ENCODE measurements around the gene TMEM145.
"Not testable (repeated sequence)": the region's sequence is repeated elsewhere in the genome, so short reads cannot be mapped to it uniquely, and the experiment has no call there.

The TMEM145 gene

DNA sequence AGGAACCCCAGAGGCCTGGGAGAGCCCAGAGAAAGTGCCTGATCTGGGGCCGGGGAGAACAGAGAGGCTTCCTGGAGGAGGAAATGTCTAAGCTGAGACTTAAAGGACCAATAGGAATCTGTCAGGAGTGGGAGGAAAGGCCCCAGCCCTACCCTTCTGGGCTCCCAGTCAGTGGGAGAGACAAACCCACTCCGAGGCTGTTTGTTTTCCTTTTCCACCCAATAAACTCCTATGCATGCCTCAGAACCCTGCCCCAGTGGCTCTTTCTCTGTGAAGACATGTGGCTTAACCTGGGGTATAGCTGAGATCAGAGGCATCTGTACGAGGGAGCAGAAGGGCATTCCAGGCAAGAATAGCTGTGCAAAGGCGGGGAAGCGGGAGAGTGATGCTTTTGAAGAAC, 14.3 kb downstream of the TMEM145 start:
- no peaks in the 10 kb centered on the region for H3K36me3 ChIP-seq (ENCODE audit: insufficient read depth, low read length)
- H3K4me3 ChIP-seq (ENCODE audit: low read depth, low read length) = 0 out of 2 replicates have a peak overlapping the region, but pooled peaks have one; percentile 77
- H3K4me1 ChIP-seq (ENCODE audit: control insufficient read depth, insufficient read depth, low read length, unreplicated experiment) = no peaks in the 10 kb centered on the region
- H2AFZ ChIP-seq (ENCODE audit: low read length, unreplicated experiment) = no peak overlapping the region
- H3K27me3 ChIP-seq (ENCODE audit: insufficient read depth, low read length) = peaks cover 22% of the 10 kb centered on the region
- H3K27ac ChIP-seq (ENCODE audit: low read depth, low read length) = no peak overlapping the region
- H3K79me2 ChIP-seq (ENCODE audit: control insufficient read depth, insufficient read depth, low read length, unreplicated experiment) = peaks cover 4% of the 10 kb centered on the region

DNA sequence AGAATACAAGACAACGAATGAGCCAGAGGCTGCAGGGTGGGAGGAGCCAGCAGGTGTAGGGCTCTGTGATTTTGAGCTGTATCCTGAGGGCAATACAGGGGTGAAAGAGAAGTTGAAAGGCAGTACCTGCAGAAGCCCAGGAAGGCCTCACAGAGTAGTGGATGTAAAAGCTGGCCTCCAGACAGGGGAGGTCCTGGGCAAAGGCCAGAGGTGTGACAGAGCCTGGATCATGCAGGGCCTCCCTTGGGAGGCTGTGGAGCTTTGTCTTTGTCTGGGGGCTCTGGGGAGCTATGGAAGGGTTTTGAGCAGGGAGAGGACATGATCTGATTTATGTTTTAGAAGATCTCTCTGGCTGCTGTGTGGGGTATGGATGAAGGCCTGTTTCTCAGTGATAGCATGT, 15.0 kb downstream of the TMEM145 start:
- peaks cover 19% of the 10 kb centered on the region for H3K27me3 ChIP-seq (ENCODE audit: insufficient read depth, low read length)
- no peaks in the 10 kb centered on the region for H3K36me3 ChIP-seq (ENCODE audit: insufficient read depth, low read length)
- no peak overlapping the region for H2AFZ ChIP-seq (ENCODE audit: low read length, unreplicated experiment)
- H3K79me2 ChIP-seq (ENCODE audit: control insufficient read depth, insufficient read depth, low read length, unreplicated experiment) = peaks cover 4% of the 10 kb centered on the region
- H3K4me1 ChIP-seq (ENCODE audit: control insufficient read depth, insufficient read depth, low read length, unreplicated experiment) = no peaks in the 10 kb centered on the region
- H3K27ac ChIP-seq (ENCODE audit: low read depth, low read length) = no peak overlapping the region
- no peak overlapping the region for H3K4me3 ChIP-seq (ENCODE audit: low read depth, low read length)

DNA sequence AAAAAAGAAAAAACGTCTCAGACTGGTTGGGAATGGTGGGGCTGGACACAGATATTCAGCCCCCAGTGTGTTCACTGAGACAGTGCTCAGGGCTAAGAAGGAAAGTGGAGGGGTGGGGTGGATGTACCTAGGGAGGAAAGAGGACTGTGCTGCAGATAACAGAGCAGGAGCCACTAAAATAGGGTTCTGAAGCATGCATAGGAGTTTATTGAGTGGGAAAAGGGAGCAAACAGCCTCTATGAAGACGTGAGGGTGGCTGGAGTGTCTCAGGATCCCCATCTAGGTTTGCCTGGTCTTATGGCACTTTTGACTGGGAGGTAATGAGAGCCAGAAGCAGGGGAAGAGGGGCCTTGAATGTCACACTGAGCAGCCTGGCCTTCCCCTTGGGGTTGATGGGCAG, 15.7 kb downstream of the TMEM145 start:
- no peaks in the 10 kb centered on the region for H3K4me1 ChIP-seq (ENCODE audit: control insufficient read depth, insufficient read depth, low read length, unreplicated experiment)
- H3K36me3 ChIP-seq (ENCODE audit: insufficient read depth, low read length) = no peaks in the 10 kb centered on the region
- no peak overlapping the region for H3K4me3 ChIP-seq (ENCODE audit: low read depth, low read length)
- H3K79me2 ChIP-seq (ENCODE audit: control insufficient read depth, insufficient read depth, low read length, unreplicated experiment) = peaks cover 4% of the 10 kb centered on the region
- peaks cover 12% of the 10 kb centered on the region; the same call in 1 of the 2 replicates for H3K27me3 ChIP-seq (ENCODE audit: insufficient read depth, low read length)
- H2AFZ ChIP-seq (ENCODE audit: low read length, unreplicated experiment) = no peak overlapping the region
- H3K27ac ChIP-seq (ENCODE audit: low read depth, low read length) = no peak overlapping the region

DNA sequence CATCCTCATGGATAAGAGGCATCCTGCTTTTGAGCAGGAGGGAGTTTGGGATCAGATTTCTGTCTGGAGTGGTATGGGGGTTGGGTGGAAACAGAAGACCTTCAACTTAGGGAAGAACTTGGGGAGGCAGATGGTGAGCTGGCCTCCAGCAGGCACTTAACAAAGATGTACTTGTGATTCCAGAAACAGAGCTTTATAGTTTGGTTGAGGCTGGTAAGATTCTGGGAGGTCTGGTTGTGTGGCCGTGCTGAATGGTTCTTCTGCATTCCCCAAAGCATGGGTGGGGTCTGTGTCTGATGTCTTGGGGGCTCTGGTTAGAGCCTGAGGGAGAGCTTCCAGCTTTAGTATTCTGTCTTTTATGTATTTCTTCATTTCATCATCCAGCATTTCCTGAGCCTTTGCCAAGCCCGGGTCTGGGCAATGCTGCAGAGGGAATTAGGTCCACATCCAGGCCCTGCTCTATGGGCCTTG, 17.2 kb downstream of the TMEM145 start:
- Histone ChIP-seq H3K4me3 (ENCODE audit: low read depth, low read length) (no peak overlapping the region), H3K27me3 (ENCODE audit: insufficient read depth, low read length) (no peaks in the 10 kb centered on the region), H3K79me2 (ENCODE audit: control insufficient read depth, insufficient read depth, low read length, unreplicated experiment) (peaks cover 4% of the 10 kb centered on the region), H3K4me1 (ENCODE audit: control insufficient read depth, insufficient read depth, low read length, unreplicated experiment) (no peaks in the 10 kb centered on the region), H3K36me3 (ENCODE audit: insufficient read depth, low read length) (no peaks in the 10 kb centered on the region), H3K27ac (ENCODE audit: low read depth, low read length) (no peak overlapping the region), H2AFZ (ENCODE audit: low read length, unreplicated experiment) (no peak overlapping the region)

DNA sequence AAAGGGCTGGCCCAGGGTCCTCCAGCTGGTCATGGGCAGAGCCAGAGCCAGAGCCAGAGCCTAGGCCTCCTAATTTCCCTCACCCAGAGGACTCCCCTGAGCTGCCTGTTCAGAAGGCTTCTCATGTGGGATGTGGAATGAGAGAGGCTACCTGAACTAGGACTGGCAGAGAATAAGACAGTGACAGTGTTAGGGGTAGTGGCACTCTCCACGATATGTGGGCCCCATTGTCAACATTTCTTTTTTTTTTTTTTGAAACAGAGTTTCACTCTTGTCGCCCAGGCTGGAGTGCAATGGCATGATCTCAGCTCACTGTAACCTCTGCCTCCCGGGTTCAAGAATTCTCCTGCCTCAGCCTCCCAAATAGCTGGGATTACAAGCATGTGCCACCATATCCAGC, 18.2 kb downstream of the TMEM145 start:
- not testable (repeated sequence) for H3K79me2 ChIP-seq (ENCODE audit: control insufficient read depth, insufficient read depth, low read length, unreplicated experiment); H3K36me3 ChIP-seq (ENCODE audit: insufficient read depth, low read length); H2AFZ ChIP-seq (ENCODE audit: low read length, unreplicated experiment); H3K4me3 ChIP-seq (ENCODE audit: low read depth, low read length); H3K4me1 ChIP-seq (ENCODE audit: control insufficient read depth, insufficient read depth, low read length, unreplicated experiment); H3K27me3 ChIP-seq (ENCODE audit: insufficient read depth, low read length); H3K27ac ChIP-seq (ENCODE audit: low read depth, low read length)

DNA sequence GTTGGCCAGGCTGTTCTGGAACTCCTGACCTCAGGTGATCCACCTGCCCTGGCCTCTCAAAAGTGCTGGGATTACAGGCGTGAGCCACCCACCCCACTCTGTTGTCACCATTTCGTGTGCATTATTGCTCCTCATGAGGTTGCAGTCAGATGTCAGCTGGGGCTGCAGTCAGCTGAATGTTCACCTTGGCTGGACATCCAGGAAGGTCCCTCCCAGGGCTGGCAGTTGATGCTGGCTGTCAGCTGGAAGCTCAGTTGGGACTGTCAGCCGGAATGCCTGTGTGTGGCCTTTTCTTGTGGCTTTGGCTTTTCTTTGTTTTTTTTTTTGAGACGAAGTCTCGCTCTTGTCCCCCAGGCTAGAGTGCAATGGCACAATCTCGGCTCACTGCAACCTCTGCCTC, 18.9 kb downstream of the TMEM145 start:
- no peaks in the 10 kb centered on the region for H3K27me3 ChIP-seq (ENCODE audit: insufficient read depth, low read length)
- no peaks in the 10 kb centered on the region for H3K36me3 ChIP-seq (ENCODE audit: insufficient read depth, low read length)
- H3K79me2 ChIP-seq (ENCODE audit: control insufficient read depth, insufficient read depth, low read length, unreplicated experiment) = no peaks in the 10 kb centered on the region
- no peak overlapping the region for H3K27ac ChIP-seq (ENCODE audit: low read depth, low read length)
- H2AFZ ChIP-seq (ENCODE audit: low read length, unreplicated experiment) = no peak overlapping the region
- H3K4me3 ChIP-seq (ENCODE audit: low read depth, low read length) = no peak overlapping the region
- no peaks in the 10 kb centered on the region for H3K4me1 ChIP-seq (ENCODE audit: control insufficient read depth, insufficient read depth, low read length, unreplicated experiment)

DNA sequence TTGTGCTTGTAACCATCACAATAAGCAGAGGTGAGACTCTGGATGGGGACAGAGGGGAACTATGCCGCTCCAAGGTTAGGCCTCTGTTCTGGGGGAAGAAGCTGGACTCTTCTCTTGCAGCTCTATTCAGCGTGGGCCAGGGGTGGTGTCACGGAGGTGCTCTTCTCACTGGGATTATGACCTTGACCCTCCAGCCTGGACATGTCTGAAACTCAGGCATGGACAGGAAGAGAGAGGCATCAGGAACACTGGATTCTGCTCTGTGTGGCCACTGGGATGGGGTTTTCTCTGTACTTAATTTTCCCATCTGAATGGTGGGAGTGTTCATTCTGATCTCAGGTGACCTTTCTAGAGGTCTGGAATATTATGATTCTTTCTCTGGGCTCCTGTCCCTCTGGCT, 19.9 kb downstream of the TMEM145 start:
- Histone ChIP-seq H3K27me3 (ENCODE audit: insufficient read depth, low read length) (no peaks in the 10 kb centered on the region), H3K79me2 (ENCODE audit: control insufficient read depth, insufficient read depth, low read length, unreplicated experiment) (no peaks in the 10 kb centered on the region), H3K27ac (ENCODE audit: low read depth, low read length) (no peak overlapping the region), H3K4me3 (ENCODE audit: low read depth, low read length) (no peak overlapping the region), H3K4me1 (ENCODE audit: control insufficient read depth, insufficient read depth, low read length, unreplicated experiment) (no peaks in the 10 kb centered on the region), H3K36me3 (ENCODE audit: insufficient read depth, low read length) (no peaks in the 10 kb centered on the region), H2AFZ (ENCODE audit: low read length, unreplicated experiment) (no peak overlapping the region)

DNA sequence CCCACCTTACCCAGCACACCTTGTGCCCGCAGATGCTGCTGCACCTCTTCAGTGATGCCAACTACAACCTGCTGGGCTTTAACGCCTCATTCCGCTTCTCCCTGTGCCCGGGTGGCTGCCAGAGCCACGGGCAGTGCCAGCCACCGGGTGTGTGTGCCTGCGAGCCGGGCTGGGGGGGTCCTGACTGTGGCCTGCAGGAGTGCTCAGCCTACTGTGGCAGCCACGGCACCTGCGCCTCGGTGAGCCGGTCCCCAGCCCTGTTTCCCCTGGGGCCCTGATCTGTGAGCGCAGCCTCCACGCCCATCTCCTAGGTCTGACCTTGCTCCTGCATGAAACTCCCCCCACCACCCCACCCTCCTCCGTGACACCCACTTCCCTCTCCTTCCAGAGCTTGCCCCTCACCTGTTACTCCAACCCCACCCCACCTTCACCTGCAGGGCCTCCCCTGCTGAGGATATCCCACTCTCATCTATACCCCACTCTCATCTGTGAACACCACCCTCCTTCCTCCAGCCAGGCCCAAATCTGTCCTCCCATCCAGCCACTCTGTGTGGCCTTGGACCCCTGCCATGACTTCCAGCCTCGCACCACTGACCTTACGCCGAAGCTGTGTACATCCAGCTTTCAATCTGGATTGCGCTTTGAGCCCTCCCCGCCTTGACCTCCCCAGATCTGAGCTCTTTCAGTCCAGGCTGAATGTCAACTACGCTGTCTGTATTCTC, 21.0 kb downstream of the TMEM145 start:
- Histone ChIP-seq H3K4me3 (ENCODE audit: low read depth, low read length) (no peak overlapping the region), H2AFZ (ENCODE audit: low read length, unreplicated experiment) (no peak overlapping the region), H3K79me2 (ENCODE audit: control insufficient read depth, insufficient read depth, low read length, unreplicated experiment) (no peaks in the 10 kb centered on the region), H3K27me3 (ENCODE audit: insufficient read depth, low read length) (no peaks in the 10 kb centered on the region), H3K36me3 (ENCODE audit: insufficient read depth, low read length) (no peaks in the 10 kb centered on the region), H3K4me1 (ENCODE audit: control insufficient read depth, insufficient read depth, low read length, unreplicated experiment) (no peaks in the 10 kb centered on the region), H3K27ac (ENCODE audit: low read depth, low read length) (no peak overlapping the region)

DNA sequence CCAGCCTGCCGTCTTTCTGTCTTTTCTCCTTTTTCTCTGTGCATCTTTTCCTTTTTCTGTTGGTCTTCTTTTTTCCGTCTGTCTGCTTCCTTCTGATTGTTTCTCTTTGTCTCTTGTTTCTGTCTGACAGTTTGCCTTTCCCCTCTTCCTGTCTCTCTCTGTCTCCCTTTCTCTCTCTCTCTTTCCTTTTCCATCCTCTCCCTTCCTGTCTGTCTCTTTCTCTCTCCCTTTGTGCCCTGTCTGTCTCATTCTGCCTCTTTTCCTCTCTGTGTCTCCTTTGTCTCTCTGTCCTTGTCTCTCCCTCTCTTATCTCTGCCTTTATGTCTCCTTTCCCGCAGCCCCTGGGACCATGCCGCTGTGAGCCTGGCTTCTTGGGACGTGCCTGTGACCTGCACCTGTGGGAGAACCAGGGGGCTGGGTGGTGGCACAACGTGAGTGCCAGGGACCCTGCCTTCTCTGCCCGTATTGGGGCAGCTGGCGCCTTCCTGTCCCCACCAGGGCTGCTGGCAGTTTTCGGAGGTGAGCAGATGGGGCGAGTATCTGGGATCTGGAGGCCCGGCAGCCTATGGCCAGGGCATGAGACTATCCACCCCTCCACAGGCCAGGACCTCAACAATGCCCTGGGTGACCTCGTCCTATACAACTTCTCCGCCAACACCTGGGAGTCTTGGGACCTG, 21.7 kb downstream of the TMEM145 start:
- Histone ChIP-seq H2AFZ (ENCODE audit: low read length, unreplicated experiment) (no peak overlapping the region), H3K27ac (ENCODE audit: low read depth, low read length) (no peak overlapping the region), H3K27me3 (ENCODE audit: insufficient read depth, low read length) (no peaks in the 10 kb centered on the region), H3K4me3 (ENCODE audit: low read depth, low read length) (no peak overlapping the region), H3K36me3 (ENCODE audit: insufficient read depth, low read length) (no peaks in the 10 kb centered on the region), H3K4me1 (ENCODE audit: control insufficient read depth, insufficient read depth, low read length, unreplicated experiment) (no peaks in the 10 kb centered on the region), H3K79me2 (ENCODE audit: control insufficient read depth, insufficient read depth, low read length, unreplicated experiment) (no peaks in the 10 kb centered on the region)

DNA sequence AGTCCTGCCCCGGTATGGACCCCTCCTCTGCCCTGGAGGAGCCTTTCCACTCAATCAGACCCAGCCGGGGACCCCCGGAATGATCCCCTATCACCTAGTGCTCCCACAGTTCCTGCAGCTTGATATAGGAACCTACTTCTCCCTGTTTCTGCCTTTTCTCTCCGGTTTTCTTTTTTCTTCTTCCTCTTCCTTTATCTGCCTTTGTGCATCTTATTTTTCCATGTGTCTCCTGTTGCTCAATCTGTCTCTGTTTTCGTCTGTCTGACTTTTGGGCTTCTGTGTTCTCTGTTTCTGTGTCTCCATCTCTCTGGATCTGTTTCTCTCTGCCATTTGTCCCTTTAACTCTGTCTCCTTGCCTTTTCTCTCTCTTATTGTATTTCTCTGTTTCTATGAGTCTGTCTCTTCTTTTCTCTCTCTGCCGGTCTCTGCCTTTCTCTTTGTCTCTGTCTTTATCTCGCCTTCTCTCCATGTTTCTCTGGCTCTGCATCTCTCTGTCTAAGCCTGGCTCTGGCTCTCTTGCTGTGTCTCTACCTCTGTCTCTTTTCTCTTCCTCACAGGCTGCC, 22.3 kb downstream of the TMEM145 start:
- H3K27me3 ChIP-seq (ENCODE audit: insufficient read depth, low read length) = no peaks in the 10 kb centered on the region
- no peaks in the 10 kb centered on the region for H3K36me3 ChIP-seq (ENCODE audit: insufficient read depth, low read length)
- no peak overlapping the region for H3K27ac ChIP-seq (ENCODE audit: low read depth, low read length)
- H3K4me3 ChIP-seq (ENCODE audit: low read depth, low read length) = no peak overlapping the region
- H3K79me2 ChIP-seq (ENCODE audit: control insufficient read depth, insufficient read depth, low read length, unreplicated experiment) = no peaks in the 10 kb centered on the region
- H2AFZ ChIP-seq (ENCODE audit: low read length, unreplicated experiment) = no peak overlapping the region
- H3K4me1 ChIP-seq (ENCODE audit: control insufficient read depth, insufficient read depth, low read length, unreplicated experiment) = no peaks in the 10 kb centered on the region

DNA sequence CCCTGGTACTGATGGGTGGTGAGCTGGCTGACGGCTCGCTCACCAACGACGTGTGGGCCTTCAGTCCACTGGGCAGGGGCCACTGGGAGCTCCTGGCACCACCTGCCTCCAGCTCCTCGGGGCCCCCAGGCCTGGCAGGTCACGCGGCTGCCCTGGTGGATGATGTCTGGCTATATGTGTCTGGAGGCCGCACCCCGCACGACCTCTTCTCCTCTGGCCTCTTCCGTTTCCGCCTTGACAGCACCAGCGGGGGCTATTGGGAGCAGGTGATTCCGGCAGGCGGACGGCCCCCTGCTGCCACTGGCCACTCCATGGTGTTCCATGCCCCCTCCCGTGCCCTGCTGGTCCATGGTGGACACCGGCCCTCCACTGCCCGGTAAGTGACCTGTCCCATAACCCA, 22.9 kb downstream of the TMEM145 start:
- Histone ChIP-seq H3K36me3 (ENCODE audit: insufficient read depth, low read length) (no peaks in the 10 kb centered on the region), H3K27ac (ENCODE audit: low read depth, low read length) (no peak overlapping the region), H3K79me2 (ENCODE audit: control insufficient read depth, insufficient read depth, low read length, unreplicated experiment) (no peaks in the 10 kb centered on the region), H2AFZ (ENCODE audit: low read length, unreplicated experiment) (no peak overlapping the region), H3K4me3 (ENCODE audit: low read depth, low read length) (no peak overlapping the region), H3K4me1 (ENCODE audit: control insufficient read depth, insufficient read depth, low read length, unreplicated experiment) (no peaks in the 10 kb centered on the region), H3K27me3 (ENCODE audit: insufficient read depth, low read length) (no peaks in the 10 kb centered on the region)
